Measurements from ENCODE around the gene MGAT5B. TPM values are rescaled to one million over a fixed set of nuclear protein-coding genes. Genes with fewer than 3 reads are reported as not detected.

MGAT5B gene
- total and polyA plus RNA-seq, 4 donors: 0.02 to 0.25 TPM; not detected in 2

DNA sequence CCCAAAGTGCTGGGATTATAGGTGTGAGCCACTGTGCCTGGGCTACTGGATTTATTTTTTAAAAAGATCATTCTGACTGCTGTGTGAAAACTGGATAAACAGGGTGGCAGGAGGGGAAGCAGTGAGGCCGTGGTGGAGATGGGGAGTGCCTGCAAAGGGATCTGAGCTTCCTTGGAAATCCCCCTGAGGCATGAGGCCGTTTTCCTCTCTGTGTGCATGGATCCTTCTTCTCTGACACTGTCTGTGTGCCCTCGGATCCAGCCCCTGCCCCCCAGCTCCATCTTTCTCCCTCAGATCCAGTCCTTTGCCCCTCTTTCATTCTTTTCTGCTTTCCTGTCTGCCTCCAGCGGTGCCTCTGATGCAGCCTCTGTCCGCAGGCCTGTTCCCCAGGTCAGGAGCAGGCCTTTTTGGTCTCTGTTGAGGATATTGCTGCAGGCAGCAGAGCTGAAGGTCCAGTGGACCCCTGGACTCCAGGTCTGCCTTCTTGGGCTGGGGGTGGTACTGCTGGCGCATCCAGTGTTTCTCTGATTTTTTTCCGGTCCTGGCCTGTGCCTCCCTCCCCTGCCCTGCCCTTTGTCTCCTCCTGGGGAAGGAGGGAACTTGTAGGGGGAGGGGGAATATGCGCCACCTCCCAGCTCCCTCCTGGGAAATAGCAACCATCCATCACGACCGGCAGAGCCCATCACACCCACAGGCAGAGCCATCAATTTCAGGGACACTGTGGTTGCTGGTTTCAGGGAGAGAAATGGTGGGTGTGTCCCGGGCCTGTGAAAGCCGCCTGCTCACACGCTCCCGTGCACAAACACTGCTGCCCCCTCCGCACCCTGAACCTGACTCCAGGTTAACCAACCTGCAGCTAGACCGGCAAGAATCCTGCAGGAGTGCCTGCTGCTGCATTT is 17.0 kb downstream of the MGAT5B start:
- DNase-seq (ENCODE audit: low spot score): no peak
- TF ChIP-seq GABPA (IDR thresholded peaks at IDR 0.05 in 1 of 2, conservative IDR thresholded peaks at IDR 0.05 in 1 of 2) (no peak), CTCF (IDR thresholded peaks at IDR 0.05; ENCODE audit: low read depth, low read length, missing input control) (no peak), RAD21 (IDR thresholded peaks at IDR 0.05) (no peak), JUND (IDR thresholded peaks at IDR 0.05) (no peak), FOXA1 (IDR thresholded peaks at IDR 0.05) (no peak), TAF1 (conservative IDR thresholded peaks at IDR 0.05) (no peak), EGR1 (IDR thresholded peaks at IDR 0.05; ENCODE audit: low read depth in 2 of 2) (no peak), HNF4G (IDR thresholded peaks at IDR 0.05) (no peak), HNF4A (conservative IDR thresholded peaks at IDR 0.05) (no peak), NR2F2 (IDR thresholded peaks at IDR 0.05) (no peak), YY1 (IDR thresholded peaks at IDR 0.05) (no peak), SP1 (IDR thresholded peaks at IDR 0.05) (no peak), FOXA2 (IDR thresholded peaks at IDR 0.05) (no peak), RXRA (IDR thresholded peaks at IDR 0.05) (no peak), MAX (IDR thresholded peaks at IDR 0.05) (no peak)
- TF ChIP-seq, protein P1, sequence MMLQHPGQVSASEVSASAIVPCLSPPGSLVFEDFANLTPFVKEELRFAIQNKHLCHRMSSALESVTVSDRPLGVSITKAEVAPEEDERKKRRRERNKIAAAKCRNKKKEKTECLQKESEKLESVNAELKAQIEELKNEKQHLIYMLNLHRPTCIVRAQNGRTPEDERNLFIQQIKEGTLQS (IDR thresholded peaks at IDR 0.05): no peak
- TF ChIP-seq, protein P2, sequence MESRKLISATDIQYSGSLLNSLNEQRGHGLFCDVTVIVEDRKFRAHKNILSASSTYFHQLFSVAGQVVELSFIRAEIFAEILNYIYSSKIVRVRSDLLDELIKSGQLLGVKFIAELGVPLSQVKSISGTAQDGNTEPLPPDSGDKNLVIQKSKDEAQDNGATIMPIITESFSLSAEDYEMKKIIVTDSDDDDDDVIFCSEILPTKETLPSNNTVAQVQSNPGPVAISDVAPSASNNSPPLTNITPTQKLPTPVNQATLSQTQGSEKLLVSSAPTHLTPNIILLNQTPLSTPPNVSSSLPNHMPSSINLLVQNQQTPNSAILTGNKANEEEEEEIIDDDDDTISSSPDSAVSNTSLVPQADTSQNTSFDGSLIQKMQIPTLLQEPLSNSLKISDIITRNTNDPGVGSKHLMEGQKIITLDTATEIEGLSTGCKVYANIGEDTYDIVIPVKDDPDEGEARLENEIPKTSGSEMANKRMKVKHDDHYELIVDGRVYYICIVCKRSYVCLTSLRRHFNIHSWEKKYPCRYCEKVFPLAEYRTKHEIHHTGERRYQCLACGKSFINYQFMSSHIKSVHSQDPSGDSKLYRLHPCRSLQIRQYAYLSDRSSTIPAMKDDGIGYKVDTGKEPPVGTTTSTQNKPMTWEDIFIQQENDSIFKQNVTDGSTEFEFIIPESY (IDR thresholded peaks at IDR 0.05): no peak
- TF ChIP-seq, protein P3, sequence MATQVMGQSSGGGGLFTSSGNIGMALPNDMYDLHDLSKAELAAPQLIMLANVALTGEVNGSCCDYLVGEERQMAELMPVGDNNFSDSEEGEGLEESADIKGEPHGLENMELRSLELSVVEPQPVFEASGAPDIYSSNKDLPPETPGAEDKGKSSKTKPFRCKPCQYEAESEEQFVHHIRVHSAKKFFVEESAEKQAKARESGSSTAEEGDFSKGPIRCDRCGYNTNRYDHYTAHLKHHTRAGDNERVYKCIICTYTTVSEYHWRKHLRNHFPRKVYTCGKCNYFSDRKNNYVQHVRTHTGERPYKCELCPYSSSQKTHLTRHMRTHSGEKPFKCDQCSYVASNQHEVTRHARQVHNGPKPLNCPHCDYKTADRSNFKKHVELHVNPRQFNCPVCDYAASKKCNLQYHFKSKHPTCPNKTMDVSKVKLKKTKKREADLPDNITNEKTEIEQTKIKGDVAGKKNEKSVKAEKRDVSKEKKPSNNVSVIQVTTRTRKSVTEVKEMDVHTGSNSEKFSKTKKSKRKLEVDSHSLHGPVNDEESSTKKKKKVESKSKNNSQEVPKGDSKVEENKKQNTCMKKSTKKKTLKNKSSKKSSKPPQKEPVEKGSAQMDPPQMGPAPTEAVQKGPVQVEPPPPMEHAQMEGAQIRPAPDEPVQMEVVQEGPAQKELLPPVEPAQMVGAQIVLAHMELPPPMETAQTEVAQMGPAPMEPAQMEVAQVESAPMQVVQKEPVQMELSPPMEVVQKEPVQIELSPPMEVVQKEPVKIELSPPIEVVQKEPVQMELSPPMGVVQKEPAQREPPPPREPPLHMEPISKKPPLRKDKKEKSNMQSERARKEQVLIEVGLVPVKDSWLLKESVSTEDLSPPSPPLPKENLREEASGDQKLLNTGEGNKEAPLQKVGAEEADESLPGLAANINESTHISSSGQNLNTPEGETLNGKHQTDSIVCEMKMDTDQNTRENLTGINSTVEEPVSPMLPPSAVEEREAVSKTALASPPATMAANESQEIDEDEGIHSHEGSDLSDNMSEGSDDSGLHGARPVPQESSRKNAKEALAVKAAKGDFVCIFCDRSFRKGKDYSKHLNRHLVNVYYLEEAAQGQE (IDR thresholded peaks at IDR 0.05): no peak
- Histone ChIP-seq H3K4me3 (ENCODE audit: low read depth in 1 of 3, low read length in 3 of 3) (no peak overlapping the region), H3K27ac (ENCODE audit: low read depth in 1 of 2, low read length in 2 of 2) (no peak overlapping the region), H3K36me3 (ENCODE audit: control insufficient read depth in 4 of 4, insufficient read depth in 3 of 4, low read depth in 1 of 4, low read length in 3 of 4) (no peaks in the 10 kb centered on the region), H3K4me1 (ENCODE audit: control insufficient read depth in 4 of 4, insufficient read depth in 4 of 4, low read length in 3 of 4) (no peaks in the 10 kb centered on the region), H3K9me3 (ENCODE audit: control insufficient read depth in 4 of 4, low read length in 3 of 4) (no peaks in the 10 kb centered on the region), H3K27me3 (ENCODE audit: control insufficient read depth in 4 of 4, insufficient read depth in 4 of 4, low read length in 3 of 4) (peaks cover 0 to 3% (median 0%) of the 10 kb centered on the region in 4 donors), H3K9ac (ENCODE audit: low read depth in 1 of 2, low read length in 2 of 2) (no peak overlapping the region)
- 35% methylated on average over 16 of the region's 16 CpGs for WGBS
